ENCODE measurements around the gene MYT1. TPM values are rescaled to one million over a fixed set of nuclear protein-coding genes. Genes with fewer than 3 reads are reported as not detected.
"Not testable (repeated sequence)": the region's sequence is repeated elsewhere in the genome, so short reads cannot be mapped to it uniquely, and the experiment has no call there.

The MYT1 gene
- polyA plus RNA-seq (ENCODE audit: low read depth in 6 of 6) = not detected

DNA sequence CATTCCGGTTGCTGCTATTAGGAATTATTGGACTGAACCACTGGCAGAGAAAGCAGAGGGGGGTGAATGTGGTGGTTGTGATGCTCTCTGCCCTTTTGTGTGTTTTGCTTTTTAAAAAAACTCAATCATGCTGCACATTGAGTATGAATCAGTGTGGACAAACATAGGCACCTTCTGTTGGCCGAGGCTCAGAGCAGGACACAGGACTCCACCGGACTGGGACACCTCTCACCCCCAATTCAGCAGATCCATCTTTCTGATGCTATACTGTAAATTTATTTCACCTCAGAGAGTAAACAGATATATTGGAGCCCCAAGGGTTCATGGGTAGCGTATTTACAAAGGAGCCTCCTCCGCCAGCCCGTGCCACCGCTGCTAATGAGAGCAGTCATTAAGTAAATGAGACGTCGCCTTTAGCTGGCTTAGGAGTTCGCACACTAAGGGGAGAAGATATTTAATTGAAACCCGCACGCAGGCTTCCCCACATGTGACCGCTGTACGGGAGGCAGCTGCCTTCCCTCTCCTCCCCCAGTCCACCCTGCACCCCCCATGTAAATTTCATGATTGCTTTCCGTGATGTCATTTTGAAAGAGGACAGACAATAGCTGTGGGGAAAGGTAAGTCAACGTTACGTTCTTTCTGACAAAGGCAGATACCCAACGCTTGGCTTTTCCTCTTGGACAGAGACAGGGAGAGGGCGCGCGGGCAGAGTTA is at the start of gene MYT1:
Gene MYT1, plus strand, starts transcription at position 330 of the 714 bp plus-strand sequence. CDS start 34,410 bp downstream, outside the sequence.
- DNase-seq (no peak), ATAC-seq (ENCODE audit: low read depth in 2 of 2) (no peak)
- peaks cover 39 to 90% (median 72%) of the 10 kb centered on the region in 3 donors for H3K27me3 Mint-ChIP-seq
- H3K4me1 Mint-ChIP-seq = peaks cover 0 to 6% (median 4%) of the 10 kb centered on the region in 3 donors
- peak within 1 kb of the TSS in 2 of 8 donors; percentile 59 to 60 for H3K4me3 Mint-ChIP-seq
- no peak within 1 kb of the TSS for H3K27ac Mint-ChIP-seq
- H3K36me3 Mint-ChIP-seq = no peaks in the 10 kb centered on the region
- peaks cover 0 to 8% (median 0%) of the 10 kb centered on the region in 7 donors for H3K9me3 Mint-ChIP-seq

DNA sequence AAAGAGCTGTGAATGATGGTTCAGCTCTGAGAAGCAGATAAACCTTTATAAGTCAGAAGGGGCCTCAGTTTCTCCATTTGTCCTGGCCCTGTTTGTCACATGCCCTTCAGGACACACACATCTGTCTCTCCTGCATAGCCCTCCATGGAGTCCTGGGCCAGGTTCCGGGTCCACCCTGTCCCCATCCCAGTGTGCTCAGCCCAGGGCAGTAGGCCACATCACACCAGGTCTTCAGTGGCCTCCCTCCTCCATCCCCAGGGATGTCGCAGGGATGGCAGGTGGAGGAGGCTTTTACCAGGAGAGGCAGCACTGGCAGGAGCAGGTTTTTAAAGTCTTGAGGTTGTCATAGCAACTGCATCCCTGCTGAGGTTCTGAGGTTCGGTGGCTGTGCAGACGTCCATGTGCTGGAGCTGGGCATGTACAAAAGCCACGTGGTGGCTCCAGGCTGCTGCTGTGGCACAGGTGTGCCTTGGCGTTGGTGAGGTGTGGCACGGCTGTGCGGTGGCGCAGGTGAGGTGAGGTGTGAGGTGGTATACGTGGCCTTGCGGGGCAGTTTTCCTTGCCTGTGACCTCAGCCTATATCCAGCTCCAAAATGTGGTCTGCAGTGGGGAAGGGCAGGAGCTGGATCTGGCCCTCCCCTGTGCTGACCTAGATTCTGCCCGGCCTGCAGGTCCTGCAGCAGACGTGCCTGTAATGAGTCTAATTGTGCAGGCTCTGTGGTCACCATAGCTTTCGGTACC is 48.9 kb upstream of the MYT1 start:
- no peak for DNase-seq

DNA sequence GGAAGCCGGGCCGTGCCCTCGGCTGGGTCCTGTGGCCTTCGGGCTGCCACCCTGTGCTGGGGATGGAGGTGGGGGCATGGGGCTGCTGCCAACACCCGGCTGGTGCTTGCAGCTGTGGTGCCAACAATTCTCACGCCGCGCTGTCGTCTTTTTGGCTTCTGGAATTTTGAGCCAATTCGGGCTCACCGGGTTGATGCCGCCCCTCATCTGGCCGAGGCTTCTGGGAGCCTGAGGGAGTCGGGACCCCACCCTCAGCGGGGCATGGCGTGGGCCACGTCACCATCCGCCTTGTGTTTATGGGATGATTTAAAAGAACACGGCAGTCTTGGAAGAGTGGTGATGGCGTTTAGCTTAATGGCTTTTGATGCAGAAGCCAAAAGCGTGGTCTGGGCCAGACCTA is 48.2 kb upstream of the MYT1 start:
- no peaks in the 10 kb centered on the region for H3K36me3 Mint-ChIP-seq
- ATAC-seq (ENCODE audit: low read depth in 2 of 2) (no peak), DNase-seq (no peak)
- no peaks in the 10 kb centered on the region for H3K27me3 Mint-ChIP-seq
- H3K4me3 Mint-ChIP-seq = no peak overlapping the region
- no peak overlapping the region for H3K27ac Mint-ChIP-seq
- no peaks in the 10 kb centered on the region for H3K9me3 Mint-ChIP-seq
- H3K4me1 Mint-ChIP-seq = peaks cover 12 to 24% (median 17%) of the 10 kb centered on the region in 3 donors

More for the DNA sequence above, 48.9 kb upstream of the MYT1 start:
- no peak for ATAC-seq (ENCODE audit: low read depth in 2 of 2)
- no peak overlapping the region for H3K27ac Mint-ChIP-seq
- peaks cover 10 to 20% (median 15%) of the 10 kb centered on the region in 3 donors for H3K4me1 Mint-ChIP-seq
- no peaks in the 10 kb centered on the region for H3K27me3 Mint-ChIP-seq
- no peak overlapping the region for H3K4me3 Mint-ChIP-seq
- H3K36me3 Mint-ChIP-seq = no peaks in the 10 kb centered on the region
- no peaks in the 10 kb centered on the region for H3K9me3 Mint-ChIP-seq

DNA sequence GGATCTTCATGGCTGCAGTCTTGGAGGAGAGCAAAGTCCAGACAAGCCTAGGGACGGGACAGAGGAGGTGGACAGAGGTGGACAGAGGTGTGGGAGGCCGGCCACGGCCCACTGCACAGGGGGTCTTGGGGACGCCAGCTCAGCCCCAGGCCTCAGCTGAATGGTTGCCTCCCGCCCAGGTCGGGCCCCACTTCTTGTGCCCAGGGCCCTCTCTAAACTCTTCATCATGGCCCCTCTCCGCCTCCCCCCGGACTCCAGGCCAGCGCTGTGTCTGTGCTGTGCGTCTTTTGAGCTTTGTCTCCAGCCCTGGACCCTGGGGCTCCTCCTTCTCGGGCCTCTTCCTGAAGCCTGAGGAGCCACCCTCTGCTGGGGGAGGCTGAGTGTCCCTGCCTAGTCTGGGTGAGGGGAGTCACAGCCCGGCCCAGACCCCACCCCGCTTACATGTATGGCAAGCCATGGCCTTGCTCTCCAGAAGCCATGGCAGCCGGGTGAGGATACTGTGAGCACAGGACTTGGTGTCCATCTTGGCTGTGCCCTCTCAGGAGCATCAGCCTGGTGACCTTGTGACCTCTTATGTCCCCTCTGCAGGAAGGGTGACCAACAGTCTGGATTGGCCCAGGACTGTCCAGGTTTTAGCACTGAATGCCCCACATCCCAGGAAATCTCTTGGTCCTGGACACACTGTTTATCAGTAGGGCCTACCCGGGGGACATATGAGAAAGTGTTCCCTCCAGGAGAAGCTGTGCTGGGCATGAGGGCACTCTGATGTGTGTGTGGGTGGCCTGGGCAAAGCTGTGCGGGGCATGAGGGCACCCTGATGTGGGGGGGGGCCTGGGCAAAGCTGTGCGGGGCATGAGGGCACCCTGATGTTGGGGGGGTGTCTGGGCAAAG is 47.5 kb upstream of the MYT1 start:
- Mint-ChIP-seq H3K36me3 (no peaks in the 10 kb centered on the region), H3K9me3 (no peaks in the 10 kb centered on the region), H3K4me3 (no peak overlapping the region), H3K27ac (no peak overlapping the region), H3K4me1 (peaks cover 12 to 22% (median 16%) of the 10 kb centered on the region in 3 donors), H3K27me3 (peaks cover 0 to 5% (median 3%) of the 10 kb centered on the region in 3 donors)
- no peak for DNase-seq
- ATAC-seq (ENCODE audit: low read depth in 2 of 2) = no peak

DNA sequence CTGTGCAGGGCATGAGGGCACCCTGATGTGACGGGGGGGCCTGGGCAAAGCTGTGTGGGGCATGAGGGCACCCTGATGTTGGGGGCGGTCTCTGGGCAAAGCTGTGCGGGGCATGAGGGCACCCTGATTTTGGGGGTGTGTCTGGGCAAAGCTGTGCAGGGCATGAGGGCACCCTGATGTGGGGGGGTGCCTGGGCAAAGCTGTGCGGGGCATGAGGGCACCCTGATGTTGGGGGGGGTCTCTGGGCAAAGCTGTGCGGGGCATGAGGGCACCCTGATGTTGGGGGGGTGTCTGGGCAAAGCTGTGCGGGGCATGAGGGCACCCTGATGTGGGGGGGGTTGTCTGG is 46.8 kb upstream of the MYT1 start:
- not testable (repeated sequence) for DNase-seq; H3K4me3 Mint-ChIP-seq; H3K36me3 Mint-ChIP-seq; H3K9me3 Mint-ChIP-seq; ATAC-seq (ENCODE audit: low read depth in 2 of 2); H3K27ac Mint-ChIP-seq; H3K27me3 Mint-ChIP-seq
- H3K4me1 Mint-ChIP-seq = peaks cover 10 to 15% (median 10%) of the 10 kb centered on the region in 3 donors

DNA sequence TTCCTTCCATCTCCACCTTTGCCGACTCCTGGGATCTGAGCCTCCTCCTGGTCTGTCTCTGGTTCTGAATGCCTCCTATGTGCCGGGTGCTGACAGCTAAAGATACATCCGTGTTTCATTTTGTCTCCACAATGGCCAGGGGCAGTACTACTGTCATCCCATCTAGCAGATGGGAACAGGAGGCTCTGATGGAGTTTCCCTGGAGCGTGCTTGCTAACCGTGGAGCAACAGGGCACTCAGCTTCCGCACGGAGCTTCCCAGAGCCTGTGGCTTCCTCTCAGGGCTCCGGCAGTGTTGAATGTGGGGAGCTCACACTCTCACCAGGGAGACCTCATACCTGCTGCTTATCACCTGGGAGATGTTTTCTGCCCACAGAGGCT is 45.0 kb upstream of the MYT1 start:
- peaks cover 9% of the 10 kb centered on the region in 3 donors for H3K4me1 Mint-ChIP-seq
- no peak for ATAC-seq (ENCODE audit: low read depth in 2 of 2)
- peak overlapping the region in 3 of 6 donors; percentile 26 to 83 (median 48) for H3K27ac Mint-ChIP-seq

DNA sequence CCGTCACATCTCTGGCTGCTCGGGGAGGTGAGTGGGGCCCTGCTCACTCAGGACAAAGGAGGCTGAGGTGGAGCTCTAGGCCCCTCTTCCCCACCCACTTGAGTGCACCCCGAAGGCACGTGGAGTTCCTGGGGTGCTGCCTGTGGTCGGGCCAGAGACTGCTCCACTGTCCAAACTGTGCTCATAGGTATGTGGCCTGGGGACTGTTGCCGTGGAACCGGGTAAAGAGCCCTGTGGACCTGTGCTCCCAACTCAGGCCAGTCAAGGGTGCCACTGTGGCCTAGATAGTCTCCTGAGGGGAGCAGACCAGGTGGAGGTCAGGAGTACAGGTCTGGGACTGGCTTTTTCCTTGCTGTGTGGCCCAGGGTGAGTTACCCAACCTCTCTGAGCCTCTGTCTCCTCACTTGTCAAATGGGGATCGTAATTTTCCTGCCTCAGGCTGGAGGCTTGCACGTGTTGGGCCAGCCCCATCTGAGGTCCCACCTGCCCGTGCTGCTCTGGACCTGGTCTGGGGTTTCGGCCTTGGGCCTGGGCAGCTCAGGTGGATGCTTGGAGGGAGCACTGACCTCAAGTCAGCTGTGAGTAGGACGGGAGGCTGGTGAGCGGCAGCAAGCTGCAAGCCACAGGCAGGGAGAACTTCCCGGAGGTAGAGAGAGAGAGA is 44.4 kb upstream of the MYT1 start:
- ATAC-seq (ENCODE audit: low read depth in 2 of 2) (no peak), DNase-seq (peak; percentile 14)
- H3K27ac Mint-ChIP-seq = peak overlapping the region in 5 of 6 donors; percentile 72 to 93 (median 83)

More for the DNA sequence above, 45.0 kb upstream of the MYT1 start:
- Mint-ChIP-seq H3K27me3 (peaks cover 0 to 12% (median 6%) of the 10 kb centered on the region in 3 donors), H3K4me3 (no peak overlapping the region), H3K9me3 (no peaks in the 10 kb centered on the region), H3K36me3 (no peaks in the 10 kb centered on the region)
- DNase-seq = no peak

DNA sequence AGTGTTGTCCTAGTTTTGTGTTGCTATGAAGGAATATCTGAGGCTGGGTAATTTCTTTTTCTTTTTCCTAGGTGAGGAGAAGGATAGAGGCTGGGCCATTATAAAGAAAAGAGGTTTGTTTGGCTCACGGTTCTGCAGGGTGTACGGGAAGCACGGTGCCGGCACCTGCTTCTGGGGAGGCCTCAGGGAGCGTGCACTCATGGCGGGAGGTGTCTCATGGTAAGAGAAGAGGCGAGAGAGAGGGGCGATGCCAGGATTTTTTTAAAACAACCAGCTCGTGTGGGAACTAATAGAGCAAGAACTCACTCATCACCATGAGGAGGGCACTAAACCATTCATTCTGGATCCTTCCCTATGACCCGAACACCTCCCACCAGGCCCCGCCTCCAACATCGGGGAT is 42.7 kb upstream of the MYT1 start:
- Mint-ChIP-seq H3K27ac (no peak overlapping the region), H3K9me3 (no peaks in the 10 kb centered on the region), H3K36me3 (no peaks in the 10 kb centered on the region), H3K27me3 (peaks cover 0 to 19% (median 8%) of the 10 kb centered on the region in 3 donors), H3K4me1 (peaks cover 9% of the 10 kb centered on the region in 3 donors), H3K4me3 (no peak overlapping the region)
- ATAC-seq (ENCODE audit: low read depth in 2 of 2) = no peak
- no peak for DNase-seq

More for the DNA sequence above, 44.4 kb upstream of the MYT1 start:
- Mint-ChIP-seq H3K4me1 (peaks cover 9% of the 10 kb centered on the region in 3 donors), H3K4me3 (peak overlapping the region; percentile 47 to 89 (median 75)), H3K27me3 (peaks cover 0 to 14% (median 8%) of the 10 kb centered on the region in 3 donors), H3K9me3 (no peaks in the 10 kb centered on the region), H3K36me3 (no peaks in the 10 kb centered on the region)

DNA sequence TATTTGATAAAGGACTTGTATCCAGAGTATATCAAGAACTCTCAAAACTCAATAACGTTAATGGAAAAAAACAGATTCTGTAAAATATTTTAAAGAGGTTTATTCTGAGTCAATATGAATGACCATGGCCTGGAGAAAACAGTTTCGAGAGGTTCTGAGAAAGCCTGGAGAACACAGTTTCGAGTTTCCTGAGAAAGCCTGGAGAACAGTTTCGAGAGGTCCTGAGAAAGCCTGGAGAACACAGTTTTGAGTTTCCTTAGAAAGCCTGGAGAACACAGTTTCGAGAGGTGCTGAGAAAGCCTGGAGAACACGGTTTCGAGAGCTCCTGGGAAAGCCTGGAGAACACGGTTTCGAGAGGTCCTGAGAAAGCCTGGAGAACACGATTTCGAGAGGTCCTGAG is 41.3 kb upstream of the MYT1 start:
- H3K36me3 Mint-ChIP-seq; DNase-seq; H3K27ac Mint-ChIP-seq; H3K4me3 Mint-ChIP-seq; H3K9me3 Mint-ChIP-seq; H3K4me1 Mint-ChIP-seq; ATAC-seq (ENCODE audit: low read depth in 2 of 2): not testable (repeated sequence)
- peaks cover 0 to 19% (median 8%) of the 10 kb centered on the region in 3 donors for H3K27me3 Mint-ChIP-seq

DNA sequence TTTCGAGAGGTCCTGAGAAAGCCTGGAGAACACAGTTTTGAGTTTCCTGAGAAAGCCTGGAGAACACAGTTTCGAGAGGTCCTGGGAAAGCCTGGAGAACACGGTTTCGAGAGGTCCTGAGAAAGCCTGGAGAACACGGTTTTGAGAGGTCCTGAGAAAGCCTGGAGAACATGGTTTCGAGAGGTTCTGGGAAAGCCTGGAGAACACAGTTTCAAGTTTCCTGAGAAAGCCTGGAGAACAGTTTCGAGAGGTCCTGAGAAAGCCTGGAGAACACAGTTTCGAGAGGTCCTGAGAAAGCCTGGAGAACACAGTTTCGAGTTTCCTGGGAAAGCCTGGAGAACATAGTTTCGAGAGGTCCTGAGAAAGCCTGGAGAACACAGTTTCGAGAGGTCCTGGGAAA is 40.7 kb upstream of the MYT1 start:
- DNase-seq; H3K4me3 Mint-ChIP-seq; H3K4me1 Mint-ChIP-seq; ATAC-seq (ENCODE audit: low read depth in 2 of 2); H3K27ac Mint-ChIP-seq; H3K36me3 Mint-ChIP-seq; H3K9me3 Mint-ChIP-seq: not testable (repeated sequence)
- H3K27me3 Mint-ChIP-seq = peaks cover 5 to 24% (median 12%) of the 10 kb centered on the region in 3 donors

DNA sequence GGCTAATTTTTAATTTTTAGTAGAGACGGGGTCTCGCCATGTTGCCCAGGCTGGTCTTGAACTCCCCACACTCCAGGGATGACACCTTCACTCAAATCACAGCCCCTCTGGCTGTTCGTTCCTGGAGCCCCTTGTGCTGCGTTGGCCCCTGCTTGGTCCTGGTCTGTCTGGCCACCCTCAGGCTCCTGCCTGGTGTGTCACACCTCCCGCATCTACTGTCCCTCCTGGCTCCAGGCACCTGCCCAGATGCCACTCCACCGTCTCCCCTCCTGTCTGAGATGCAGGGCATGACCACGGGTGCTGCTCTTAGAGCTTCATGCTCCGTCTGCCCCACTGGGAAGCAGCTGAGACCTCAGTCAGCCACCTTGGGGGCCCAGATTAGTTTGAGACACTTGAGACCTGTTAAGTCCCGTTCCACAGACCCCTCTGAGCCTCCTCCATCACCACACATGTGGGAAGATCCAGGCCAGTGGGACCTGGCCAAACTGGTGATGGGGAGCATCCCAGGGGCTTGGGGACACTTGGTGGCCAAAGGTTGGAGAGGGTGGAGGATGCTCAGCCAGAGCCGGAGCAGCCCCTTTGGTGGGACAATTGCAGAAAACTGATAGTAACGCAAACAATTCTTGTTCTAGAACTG is 35.0 kb upstream of the MYT1 start:
- H3K36me3 Mint-ChIP-seq = no peaks in the 10 kb centered on the region
- DNase-seq (no peak), ATAC-seq (ENCODE audit: low read depth in 2 of 2) (no peak)
- H3K9me3 Mint-ChIP-seq = peaks cover 0 to 3% (median 0%) of the 10 kb centered on the region in 7 donors
- H3K4me1 Mint-ChIP-seq = no peaks in the 10 kb centered on the region
- peak overlapping the region in 1 of 6 donors; percentile 45 for H3K27ac Mint-ChIP-seq
- H3K27me3 Mint-ChIP-seq = peaks cover 6 to 42% (median 33%) of the 10 kb centered on the region in 3 donors
- no peak overlapping the region for H3K4me3 Mint-ChIP-seq

DNA sequence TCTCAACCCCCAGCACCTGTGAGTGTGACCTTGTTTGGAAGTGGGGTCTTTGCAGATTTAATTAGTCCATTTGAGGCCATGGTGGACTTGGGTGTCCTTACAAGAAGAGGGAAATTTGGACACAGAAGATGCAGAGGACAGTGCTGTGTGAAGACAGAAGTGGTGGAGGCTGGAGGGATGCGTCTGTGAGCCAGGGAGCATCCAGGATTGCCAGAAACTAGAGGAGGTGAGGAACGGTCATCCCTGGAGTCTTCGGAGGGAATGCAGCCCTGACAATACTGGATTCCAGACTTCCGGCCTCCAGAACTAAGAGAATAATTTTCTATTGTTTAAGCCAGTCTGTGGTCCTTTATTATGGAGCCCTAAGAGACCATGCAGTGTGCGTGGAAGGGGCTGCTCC is 34.0 kb upstream of the MYT1 start:
- Mint-ChIP-seq H3K4me3 (no peak overlapping the region), H3K27ac (peak overlapping the region in 1 of 6 donors; percentile 15), H3K27me3 (peaks cover 8 to 41% (median 34%) of the 10 kb centered on the region in 3 donors), H3K36me3 (no peaks in the 10 kb centered on the region), H3K9me3 (peaks cover 0 to 3% (median 0%) of the 10 kb centered on the region in 7 donors), H3K4me1 (no peaks in the 10 kb centered on the region)
- ATAC-seq (ENCODE audit: low read depth in 2 of 2) (no peak), DNase-seq (no peak)
